Kidney epithelial cell (primary cell): ENCODE data around the gene HK1. TPM values are rescaled to one million over a fixed set of nuclear protein-coding genes. Genes with fewer than 3 reads are reported as not detected.

Experiments used
- DNase-seq: peaks from one replicate; pipeline ENCODE4 v3.0.0-alpha.2; 2010; ENCODE audit warnings: low read depth
- H3K27me3 ChIP-seq: 2 replicates; pipeline ENCODE4 v1.6.0; 2011; ENCODE audit warnings: low read length; ENCODE audit not compliant: control insufficient read depth, insufficient read depth
- H3K36me3 ChIP-seq: 2 replicates; pipeline ENCODE4 v1.5.1; 2011; ENCODE audit warnings: low read length; ENCODE audit not compliant: control insufficient read depth, insufficient read depth
- H3K4me3 ChIP-seq: 2 replicates; pipeline ENCODE4 v1.5.1; 2011; ENCODE audit warnings: low read depth, mild to moderate bottlenecking, control low read depth, low read length
- total RNA-seq: library from RNA; depleted of rRNA; stranded (reverse); fragments of >200 nt; gene quantifications from 2 replicates; pipeline ENCODE4 v1.2.3, GENCODE V29; 2015
- TF ChIP-seq, protein P1 (sequence below): IDR thresholded peaks from 2 replicates; pipeline ENCODE4 v1.5.1; 2011; ENCODE audit warnings: mild to moderate bottlenecking, moderate library complexity, low read length, control low read depth, inconsistent platforms; ENCODE audit not compliant: insufficient read depth, poor library complexity, severe bottlenecking

Gene HK1
- total RNA-seq, result 81.7 and 83.0 TPM in 2 replicates

DNA sequence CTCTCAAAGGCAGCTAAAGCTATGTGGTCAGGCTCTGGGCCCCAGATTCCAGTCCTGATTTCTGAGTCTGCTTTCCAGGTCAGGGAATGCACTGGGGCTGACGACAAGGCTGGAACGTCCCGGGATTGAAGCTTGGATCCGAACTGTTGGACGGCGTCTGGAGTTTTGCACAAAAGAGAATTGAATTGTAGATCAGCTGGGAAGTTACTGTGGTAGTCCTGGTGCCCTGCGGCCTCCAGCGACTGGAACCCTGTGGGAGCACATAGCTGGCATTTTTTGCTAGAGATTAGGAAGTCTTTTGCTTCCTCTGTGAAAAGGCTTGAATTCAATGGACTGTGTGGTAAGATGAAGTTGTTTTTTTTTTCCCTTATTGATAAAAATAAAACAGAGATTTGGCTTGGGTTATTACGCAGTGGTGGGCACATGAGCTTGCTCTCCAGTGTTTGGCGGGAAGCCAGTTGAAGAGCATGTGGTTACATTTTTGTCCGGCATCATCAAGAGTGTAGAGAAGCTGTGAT lies at the start of gene HK1:
Gene HK1 (plus strand): TSS at position 51 of the 518 bp plus-strand sequence.
- no peak within 1 kb of the TSS for H3K4me3 ChIP-seq
- DNase-seq, result no peak
- H3K27me3 ChIP-seq, result no peaks in the 10 kb centered on the region
- TF ChIP-seq, protein P1, sequence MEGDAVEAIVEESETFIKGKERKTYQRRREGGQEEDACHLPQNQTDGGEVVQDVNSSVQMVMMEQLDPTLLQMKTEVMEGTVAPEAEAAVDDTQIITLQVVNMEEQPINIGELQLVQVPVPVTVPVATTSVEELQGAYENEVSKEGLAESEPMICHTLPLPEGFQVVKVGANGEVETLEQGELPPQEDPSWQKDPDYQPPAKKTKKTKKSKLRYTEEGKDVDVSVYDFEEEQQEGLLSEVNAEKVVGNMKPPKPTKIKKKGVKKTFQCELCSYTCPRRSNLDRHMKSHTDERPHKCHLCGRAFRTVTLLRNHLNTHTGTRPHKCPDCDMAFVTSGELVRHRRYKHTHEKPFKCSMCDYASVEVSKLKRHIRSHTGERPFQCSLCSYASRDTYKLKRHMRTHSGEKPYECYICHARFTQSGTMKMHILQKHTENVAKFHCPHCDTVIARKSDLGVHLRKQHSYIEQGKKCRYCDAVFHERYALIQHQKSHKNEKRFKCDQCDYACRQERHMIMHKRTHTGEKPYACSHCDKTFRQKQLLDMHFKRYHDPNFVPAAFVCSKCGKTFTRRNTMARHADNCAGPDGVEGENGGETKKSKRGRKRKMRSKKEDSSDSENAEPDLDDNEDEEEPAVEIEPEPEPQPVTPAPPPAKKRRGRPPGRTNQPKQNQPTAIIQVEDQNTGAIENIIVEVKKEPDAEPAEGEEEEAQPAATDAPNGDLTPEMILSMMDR, result no peak
- no peaks in the 10 kb centered on the region for H3K36me3 ChIP-seq

DNA sequence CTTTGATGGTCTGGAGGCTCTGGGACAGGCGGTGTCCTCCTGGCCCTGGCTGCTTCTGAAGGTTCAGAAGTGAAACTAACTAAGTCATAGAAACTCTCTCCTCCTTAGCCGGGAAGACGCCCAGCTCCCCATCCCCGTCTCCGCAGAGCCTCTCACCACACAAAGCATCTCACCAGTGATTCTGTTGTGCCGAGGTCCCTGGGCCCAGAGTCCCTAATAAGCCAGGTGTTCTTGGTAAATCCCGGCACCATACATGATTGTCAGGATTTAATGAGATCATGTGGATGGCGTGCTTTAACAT lies 48.7 kb upstream of the HK1 start:
- DNase-seq, result no peak
- H3K36me3 ChIP-seq, result peaks cover 7% of the 10 kb centered on the region
- TF ChIP-seq, protein P1, result no peak
- H3K4me3 ChIP-seq, result no peak overlapping the region
- H3K27me3 ChIP-seq, result no peaks in the 10 kb centered on the region

DNA sequence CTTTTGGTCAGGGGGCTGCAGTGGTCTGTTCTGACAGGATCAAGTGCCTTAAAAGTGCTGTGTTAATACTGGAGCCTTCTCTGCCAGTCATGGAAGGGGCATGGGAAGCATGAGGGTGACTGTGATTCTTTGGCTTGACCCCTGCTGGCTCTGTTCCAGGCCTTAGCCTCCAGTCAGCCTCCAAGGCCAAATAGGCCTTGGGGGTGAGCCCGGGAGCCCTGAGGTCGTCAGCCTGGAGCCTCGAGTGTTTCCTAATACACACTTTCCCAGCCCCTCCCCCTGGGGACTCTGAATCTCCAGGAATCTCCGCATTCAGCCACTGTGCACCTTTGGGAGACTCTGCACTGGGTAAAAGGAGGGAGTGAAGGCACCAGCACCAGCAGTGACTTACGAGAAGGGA lies 48.2 kb upstream of the HK1 start:
- H3K27me3 ChIP-seq, result no peaks in the 10 kb centered on the region
- no peak for DNase-seq
- TF ChIP-seq, protein P1, result no peak

DNA sequence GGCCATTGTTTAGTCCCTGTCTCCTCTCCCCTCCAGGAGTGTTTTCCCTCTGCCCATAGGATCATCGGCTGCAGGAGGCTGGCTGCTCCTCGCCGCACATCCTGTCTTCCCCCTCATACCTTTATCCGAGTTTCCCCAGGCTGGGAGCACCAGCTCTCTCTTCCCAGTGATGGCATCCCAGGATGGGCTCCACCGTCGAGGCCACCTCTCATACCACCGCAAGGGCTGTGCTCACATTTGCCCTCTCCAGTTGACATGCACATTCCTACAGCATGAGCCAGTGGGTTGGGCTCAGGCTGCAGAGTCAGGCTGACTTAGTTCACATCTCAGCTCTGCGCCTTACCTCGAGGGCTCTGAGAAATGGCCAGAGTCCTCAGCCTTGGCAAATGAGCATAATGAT lies 46.0 kb upstream of the HK1 start:
- DNase-seq, result no peak
- H3K4me3 ChIP-seq, result no peak overlapping the region
- no peaks in the 10 kb centered on the region for H3K27me3 ChIP-seq
- TF ChIP-seq, protein P1, result no peak
- peaks cover 5% of the 10 kb centered on the region for H3K36me3 ChIP-seq

More for the DNA sequence above, 48.2 kb upstream of the HK1 start:
- Histone ChIP-seq H3K36me3 (peaks cover 7% of the 10 kb centered on the region), H3K4me3 (no peak overlapping the region)

DNA sequence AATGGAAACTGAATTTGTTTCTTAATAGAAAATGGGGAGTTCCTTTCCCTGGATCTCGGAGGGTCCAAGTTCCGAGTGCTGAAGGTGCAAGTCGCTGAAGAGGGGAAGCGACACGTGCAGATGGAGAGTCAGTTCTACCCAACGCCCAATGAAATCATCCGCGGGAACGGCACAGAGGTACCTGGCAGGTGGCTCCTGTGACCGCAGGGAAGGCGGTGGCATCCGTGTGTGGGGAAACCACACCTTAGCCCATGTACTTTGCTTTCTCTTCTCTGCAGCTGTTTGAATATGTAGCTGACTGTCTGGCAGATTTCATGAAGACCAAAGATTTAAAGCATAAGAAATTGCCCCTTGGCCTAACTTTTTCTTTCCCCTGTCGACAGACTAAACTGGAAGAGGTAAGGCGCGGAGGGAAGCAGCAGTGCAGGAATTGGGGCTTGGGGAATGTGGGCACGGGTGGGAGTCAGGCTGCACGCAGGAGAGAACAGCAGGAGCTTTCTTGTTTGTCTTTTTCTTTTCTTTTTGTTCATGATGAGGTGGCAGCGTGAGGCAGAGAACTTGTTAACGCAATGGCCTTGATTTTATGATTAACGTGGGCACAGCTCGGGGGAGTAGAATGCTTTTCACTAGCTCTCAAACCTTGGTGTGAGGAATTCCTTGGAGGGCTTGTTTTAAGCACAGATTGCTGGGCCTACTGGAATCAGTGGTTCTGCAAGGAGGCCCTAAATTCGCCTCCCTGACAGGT lies 45.4 kb upstream of the HK1 start:
- Histone ChIP-seq H3K36me3 (peaks cover 3% of the 10 kb centered on the region), H3K4me3 (no peak overlapping the region), H3K27me3 (no peaks in the 10 kb centered on the region)
- DNase-seq, result no peak
- TF ChIP-seq, protein P1, result no peak

DNA sequence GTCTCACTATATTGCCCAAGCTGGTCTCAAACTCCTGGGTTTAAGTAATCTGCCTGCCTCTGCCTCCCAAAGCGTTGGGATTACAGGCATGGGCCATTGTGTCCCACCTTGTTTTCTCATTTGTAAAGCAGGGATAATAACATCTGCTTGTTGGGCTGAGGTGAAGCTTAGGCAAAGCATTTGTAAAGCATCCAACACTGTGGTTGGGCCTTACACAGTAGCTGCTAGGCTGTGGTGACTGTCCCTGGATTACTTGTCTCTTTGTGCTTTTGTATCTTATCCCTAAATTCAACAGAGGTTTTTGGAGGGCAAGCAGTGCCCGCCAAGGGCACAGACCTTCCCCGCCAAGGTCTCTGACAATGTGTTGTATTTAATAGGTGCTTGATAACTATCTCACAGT lies 43.8 kb upstream of the HK1 start:
- Histone ChIP-seq H3K36me3 (no peaks in the 10 kb centered on the region), H3K27me3 (no peaks in the 10 kb centered on the region), H3K4me3 (no peak overlapping the region)
- no peak for DNase-seq
- TF ChIP-seq, protein P1, result no peak
